CD4-positive, alpha-beta T cell treated with Interleukin-6 for 4 hours (primary cell): Measurements from ENCODE around the gene CLDN5.

Source experiments
- DNase-seq: peaks from one replicate; pipeline ENCODE4 v3.0.0-alpha.2; 2020; ENCODE audit warnings: mixed read lengths

CLDN5 gene

GRCh38 chr22:19520566-19521305, 3.5 kb downstream of the CLDN5 start:
- no peak for DNase-seq

DNA sequence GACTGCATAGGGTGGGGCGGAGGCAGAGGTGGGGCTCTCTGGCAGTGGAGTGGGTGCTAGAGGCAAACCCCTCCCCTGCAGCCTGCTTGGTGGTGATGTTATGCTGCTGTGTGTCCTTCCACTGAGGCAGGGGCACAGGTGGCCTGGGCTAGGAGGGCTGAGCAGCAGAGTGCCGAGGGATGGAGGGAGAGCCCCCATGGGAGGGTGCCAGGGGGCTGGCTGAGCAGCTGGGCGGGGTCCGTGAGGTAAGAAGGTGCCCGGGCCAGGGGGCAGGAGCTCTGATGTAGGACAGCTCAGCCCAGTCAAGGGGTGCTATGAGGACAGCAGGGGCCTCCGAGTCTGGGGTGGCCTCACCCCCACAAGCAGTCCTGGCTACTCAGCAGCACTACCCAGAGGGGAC, 4.2 kb downstream of the CLDN5 start:
- DNase-seq, result no peak

DNA sequence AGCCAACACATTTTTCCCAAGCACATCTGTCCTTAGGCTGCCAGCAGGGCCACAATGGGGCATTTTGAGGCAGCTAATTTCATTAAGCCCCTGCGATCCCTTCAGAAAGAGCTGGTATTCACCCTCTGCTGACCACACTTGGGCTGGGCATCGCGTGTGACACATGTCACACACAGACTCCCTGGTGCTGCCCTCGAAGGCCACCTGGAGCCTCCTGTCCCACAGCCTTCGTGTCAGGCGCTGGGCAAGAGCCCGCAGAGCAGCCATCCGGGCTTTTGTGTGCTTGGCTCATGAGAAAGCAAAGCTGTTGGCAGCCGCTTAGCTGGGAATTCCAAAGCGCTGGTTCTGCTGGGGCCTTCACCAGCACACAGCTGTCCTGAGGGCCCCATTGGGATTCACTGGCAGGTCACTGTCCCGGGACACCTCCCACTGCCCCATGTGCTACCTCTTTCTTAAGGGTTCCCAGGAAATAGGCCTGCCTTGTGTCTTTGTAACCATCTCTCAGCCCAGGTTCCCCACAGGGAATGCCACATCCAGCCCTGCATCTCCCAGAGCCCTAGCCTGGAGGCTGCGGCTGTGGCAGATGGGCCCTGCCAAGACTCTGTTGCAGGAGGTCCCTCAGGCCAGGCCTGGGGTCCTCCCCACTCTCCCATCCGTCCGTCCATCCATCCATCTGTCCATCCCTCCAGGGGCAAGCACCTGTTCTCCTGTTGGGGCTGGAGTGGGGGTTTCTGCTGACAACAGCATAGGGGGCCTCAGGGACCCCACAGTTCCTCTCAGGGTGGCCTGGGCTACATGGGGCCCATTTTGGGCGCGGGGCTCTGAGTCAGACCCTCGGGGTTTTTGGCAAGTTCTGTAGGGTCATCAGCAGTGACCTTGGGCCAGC, 4.9 kb downstream of the CLDN5 start:
- no peak for DNase-seq

DNA sequence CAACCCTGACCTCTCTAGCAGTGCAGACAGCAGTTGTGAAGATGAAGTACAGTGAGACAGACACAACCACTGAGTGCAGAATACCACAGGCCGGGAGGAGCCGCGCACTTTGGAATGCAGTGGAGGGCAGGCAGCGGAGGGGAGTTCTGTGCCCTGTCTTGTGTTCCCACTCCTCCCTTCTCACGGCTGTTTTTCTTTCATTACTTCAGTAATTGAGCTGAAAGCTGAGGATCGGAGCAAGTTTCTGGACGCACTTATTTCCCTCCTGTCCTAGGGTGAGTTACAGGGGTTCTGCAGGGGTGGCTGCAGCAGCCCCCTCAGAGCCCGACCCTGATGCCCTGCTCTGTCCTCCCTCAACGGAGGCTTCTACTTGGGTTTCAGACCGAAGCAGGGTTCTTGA, 5.6 kb downstream of the CLDN5 start:
- no peak for DNase-seq

DNA sequence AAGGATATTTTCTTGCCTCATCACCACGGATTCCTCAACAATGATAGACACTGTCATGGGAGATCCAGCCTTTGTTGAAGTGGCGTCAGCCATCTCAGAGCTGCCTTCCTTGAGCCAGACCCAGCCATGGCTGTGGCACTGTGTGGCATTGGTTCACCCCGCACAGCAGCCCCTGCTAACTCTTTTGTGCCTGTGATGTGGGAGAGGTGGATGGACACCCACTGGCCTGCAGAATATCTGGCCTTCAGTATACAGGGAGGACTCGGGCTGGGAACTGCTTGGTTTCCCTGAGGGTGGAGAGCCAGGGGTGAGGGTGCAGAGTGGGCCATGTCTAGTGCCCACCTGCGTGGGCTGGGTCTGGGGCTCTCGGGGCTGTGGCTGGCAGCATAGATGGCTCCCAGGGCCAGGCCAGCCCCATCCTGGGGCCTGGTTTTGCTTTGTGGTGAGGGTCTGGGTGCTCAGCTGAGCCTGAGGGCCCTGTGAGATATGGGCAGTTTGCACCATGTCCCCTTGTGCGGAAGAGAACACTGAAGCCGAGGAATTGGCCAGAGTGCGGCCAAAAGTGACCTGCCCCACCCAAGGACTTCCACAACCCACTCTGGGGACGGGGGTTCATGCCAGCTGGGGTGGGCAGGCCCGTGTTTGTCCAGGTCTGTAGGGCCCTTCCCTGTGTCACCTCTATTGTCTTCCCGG, 6.1 kb downstream of the CLDN5 start:
- no peak for DNase-seq

GRCh38 chr22:19517171-19517500, 7.1 kb downstream of the CLDN5 start:
- DNase-seq, result no peak

GRCh38 chr22:19516378-19517170, 7.6 kb downstream of the CLDN5 start:
- DNase-seq, result no peak

- no peak for DNase-seq
Observed at GRCh38 chr22:19515654-19516377, 8.4 kb downstream of the CLDN5 start.

DNA sequence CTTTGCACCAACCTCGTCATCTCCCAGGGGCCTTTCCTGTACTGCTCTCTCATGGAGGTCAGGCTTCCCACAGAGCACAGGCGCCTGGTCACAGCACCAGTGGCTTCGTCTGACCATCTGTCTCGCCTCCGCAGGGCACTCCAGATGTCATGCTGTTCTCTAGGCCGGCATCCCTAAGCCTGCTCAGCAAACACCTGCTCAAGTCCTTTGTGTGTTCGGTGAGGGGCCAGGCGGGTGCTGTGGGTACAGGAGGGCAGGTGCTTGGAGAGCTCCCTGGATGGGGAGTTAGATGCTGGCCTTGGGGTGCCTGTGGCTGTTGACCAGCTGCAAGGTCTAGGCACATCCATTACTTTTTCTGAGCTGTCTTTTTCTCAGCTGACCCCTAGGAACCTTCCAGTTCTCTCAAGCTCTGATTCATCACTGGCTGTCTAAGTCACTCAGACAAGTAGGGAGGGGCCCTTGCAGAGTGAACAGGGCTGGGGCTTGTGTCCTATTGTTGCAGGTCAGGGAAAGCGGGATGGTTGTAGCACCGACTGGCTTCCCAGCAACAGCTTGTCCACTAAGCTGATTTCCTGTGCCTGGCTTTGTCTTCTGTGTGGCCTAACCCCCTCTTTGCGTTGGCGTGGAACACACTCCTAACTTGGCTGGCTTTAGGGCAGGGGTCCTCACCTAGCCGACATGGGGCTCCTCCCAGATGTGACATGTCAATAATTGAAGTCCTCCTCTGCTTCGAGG, 9.2 kb downstream of the CLDN5 start:
- no peak for DNase-seq

GRCh38 chr22:19513823-19514222, 10.4 kb downstream of the CLDN5 start:
- no peak for DNase-seq

DNA sequence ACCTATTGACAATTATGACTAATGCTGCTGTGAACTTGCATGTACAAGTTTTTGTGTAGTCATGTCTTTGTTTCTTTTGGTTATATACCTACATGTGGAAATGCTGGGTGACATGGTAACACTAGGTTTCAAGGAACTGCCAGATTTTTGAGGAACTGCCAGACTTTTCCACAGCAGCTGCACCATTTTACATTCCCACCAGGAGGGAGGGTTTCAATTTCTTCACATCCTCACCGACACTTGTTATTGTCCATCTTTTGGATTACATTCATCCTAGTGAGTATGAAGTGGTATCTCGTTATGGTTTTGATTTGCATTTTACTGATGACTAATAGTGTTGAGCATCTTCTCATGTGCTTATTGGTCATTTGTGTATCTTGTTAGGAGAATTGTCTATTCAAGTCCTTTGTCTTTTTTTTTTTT, 13.3 kb downstream of the CLDN5 start:
- no peak for DNase-seq

- DNase-seq, result no peak
Observed at GRCh38 chr22:19509923-19510322, 14.3 kb downstream of the CLDN5 start.

GRCh38 chr22:19509191-19509590, 15.0 kb downstream of the CLDN5 start:
- DNase-seq, result no peak

DNA sequence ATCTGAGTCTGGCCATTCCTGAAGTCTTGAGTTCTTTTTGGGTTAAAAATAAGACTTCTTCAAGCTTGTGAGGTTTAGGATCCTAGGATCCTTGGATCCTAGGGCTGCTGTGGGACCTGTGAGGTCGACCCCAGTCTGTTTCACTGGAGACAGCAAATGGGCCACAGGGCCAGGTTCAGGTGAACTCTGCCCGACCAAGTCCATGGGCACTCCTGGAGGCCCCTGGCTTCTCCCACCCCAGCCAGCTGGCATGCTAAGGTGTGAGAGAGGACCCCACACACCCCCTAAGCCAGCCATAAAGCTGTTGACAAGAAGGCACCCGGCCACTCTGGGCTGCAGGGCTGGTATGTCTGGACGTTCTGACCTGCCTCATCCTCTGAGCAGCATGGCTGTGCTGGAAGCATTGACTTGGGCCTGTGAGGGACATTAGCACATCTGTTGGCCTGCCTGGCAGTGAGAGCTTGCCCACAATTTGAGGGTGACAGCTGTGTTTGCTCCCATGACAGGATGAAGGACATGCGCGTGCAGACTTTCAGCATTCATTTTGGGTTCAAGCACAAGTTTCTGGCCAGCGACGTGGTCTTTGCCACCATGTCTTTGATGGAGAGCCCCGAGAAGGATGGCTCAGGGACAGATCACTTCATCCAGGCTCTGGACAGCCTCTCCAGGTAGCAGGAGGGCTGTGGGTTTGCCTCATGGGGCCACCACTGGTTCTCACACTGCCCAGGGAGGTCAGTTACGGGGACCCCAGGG, 16.0 kb downstream of the CLDN5 start:
- no peak for DNase-seq

- DNase-seq, result no peak
Observed at GRCh38 chr22:19507534-19507861, 16.7 kb downstream of the CLDN5 start.

GRCh38 chr22:19506212-19506611, 18.0 kb downstream of the CLDN5 start:
- no peak for DNase-seq

DNA sequence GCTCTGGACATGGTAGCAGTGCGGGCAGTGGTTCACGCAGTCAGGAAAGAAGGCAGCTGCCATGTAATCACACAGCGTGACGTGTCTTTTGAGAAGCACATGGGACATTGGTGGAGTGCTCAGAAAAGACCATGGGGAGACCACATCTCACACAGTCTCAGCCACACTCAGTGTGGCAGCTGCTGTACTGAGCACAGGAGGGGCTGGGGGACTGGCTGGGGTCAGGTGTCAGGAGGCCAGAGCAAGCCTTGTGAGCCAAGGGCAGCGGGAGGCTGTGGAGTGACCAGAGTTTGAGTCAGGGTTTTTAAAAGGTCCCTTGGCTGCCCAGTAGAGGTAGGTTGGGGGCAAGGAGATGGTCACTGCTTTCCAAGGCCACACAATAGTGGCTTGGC, 18.5 kb downstream of the CLDN5 start:
- no peak for DNase-seq

DNA sequence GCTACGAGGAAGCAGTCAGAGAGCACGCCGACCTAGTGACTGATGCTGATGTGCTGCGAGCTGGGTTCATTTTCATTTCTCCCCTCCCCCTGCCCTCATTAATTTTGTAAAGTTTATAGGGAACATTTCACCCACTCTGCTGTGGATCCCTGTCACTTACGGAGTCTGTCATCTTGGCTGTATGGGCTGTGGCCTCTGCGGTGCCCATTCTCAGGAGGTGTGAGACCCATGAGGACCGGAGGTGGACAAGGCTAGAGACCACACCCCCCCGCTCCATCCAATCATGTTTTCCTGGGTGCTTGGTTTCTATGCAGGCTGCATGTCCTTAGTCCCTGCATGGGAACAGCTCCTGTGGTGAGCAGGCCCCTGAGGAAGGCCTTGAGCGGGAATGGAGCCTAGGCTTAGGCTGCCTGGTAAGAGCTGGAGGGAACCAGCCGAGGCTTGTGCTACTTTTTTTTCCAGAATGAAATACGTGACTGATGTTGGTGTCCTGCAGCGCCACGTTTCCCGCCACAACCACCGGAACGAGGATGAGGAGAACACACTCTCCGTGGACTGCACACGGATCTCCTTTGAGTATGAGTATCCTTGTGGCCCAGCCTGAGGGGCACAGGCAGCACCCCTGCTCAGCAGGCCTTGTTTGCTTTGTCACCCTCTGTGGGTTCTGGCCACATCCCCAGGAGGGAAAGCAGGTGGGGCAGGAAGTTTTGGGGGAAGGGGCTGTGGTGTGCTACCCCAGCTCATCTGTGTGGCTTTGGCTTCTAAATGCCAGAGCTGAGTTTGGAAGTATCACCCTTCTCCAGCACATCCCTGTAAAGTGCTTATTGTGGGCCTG, 19.1 kb downstream of the CLDN5 start:
- DNase-seq, result peak; percentile 24

DNA sequence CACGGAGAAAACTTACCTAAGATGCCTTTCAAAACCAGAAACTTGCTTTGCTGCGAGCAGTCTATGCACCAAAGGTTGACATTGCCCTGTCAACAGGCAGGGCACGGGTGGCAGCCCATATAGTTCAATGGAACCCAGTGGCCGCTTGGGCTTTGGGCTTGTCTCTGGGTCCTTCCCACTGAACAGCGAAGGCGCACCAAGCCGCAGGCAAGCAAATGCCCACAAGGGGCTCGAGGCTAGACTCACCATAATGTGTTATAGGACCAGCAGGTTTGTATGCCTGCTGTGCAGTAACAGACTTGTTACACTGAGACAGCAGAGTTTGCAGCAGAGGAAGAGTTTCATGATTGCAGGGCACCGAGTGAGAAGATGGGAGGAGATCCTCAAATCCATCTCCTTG, 20.3 kb downstream of the CLDN5 start:
- no peak for DNase-seq

- no peak for DNase-seq
Observed at GRCh38 chr22:19503367-19503766, 20.8 kb downstream of the CLDN5 start.
